Esophagus mucosa (tissue), 1 donor: ENCODE measurements around the gene CXXC5. TPM values are rescaled to one million over a fixed set of nuclear protein-coding genes. Genes with fewer than 3 reads are reported as not detected.

ENCODE experiments used
- ATAC-seq: fragments of 200-7000 bp; cut with Tn5 transposase; one replicate; pipeline ENCODE4 v1.9.1; 2020
- total RNA-seq: library from RNA; stranded (reverse); gene quantifications from one replicate; pipeline ENCODE4 v1.2.4, GENCODE V29; 2023
- donor health status: DM: yes; HTN: yes; CAD: no.

CXXC5 gene
- total RNA-seq, 1 donor from 2014 or later: 22.6 TPM

DNA sequence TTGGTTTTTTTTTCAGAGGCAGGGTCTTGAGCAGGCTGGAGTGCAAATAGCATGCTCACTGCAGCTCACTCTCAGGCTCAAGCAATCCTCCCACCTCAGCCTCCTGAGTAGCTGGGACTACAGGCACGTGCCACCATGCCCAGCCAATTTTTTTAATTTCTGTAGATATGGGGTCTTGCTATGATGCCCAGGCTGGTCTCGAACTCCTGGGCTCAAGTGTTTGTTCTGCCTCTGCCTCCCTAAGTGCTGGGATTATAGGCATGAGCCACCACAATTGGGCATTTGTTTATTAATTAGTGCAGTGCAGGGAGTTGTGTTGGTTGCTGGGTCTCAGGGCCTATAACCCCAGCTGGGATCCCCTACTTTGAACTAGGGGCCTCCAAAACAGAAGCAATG is 47.0 kb downstream of the CXXC5 start:
- no peak for ATAC-seq

DNA sequence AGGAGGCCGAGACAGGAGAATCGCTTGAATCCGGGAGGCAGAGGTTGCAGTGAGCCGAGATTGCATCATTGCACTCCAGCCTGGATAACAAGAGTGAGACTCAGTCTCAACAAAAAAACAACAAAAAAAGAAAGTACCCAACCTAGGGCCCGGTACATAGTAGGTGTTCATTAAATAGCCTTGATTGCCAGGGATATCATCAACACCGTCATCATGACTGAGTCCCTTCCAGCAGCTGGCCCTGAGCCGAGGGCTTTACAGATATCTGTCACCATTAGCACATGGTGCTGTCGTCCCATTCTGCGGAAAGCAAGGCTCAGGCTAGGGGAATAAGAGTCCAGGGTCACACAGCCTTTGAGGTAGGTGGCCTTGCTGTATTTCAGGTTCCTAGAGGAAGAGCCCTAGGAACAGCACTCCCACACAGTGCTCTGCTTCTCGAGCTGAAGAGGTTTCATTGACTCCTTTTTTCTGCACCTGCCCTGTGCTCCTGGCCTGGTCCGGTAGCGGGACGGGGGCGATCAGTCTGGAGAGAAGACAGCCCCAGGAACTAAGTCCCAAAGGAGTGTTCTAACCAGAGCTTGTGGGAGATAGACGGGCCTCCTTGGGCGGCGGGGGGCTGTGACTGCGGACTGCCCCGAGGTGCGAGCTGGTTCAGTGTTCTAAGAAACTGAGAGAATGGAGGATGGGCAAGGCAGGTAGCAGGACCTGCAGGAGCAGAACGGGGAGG is 48.2 kb downstream of the CXXC5 start:
- ATAC-seq: no peak

DNA sequence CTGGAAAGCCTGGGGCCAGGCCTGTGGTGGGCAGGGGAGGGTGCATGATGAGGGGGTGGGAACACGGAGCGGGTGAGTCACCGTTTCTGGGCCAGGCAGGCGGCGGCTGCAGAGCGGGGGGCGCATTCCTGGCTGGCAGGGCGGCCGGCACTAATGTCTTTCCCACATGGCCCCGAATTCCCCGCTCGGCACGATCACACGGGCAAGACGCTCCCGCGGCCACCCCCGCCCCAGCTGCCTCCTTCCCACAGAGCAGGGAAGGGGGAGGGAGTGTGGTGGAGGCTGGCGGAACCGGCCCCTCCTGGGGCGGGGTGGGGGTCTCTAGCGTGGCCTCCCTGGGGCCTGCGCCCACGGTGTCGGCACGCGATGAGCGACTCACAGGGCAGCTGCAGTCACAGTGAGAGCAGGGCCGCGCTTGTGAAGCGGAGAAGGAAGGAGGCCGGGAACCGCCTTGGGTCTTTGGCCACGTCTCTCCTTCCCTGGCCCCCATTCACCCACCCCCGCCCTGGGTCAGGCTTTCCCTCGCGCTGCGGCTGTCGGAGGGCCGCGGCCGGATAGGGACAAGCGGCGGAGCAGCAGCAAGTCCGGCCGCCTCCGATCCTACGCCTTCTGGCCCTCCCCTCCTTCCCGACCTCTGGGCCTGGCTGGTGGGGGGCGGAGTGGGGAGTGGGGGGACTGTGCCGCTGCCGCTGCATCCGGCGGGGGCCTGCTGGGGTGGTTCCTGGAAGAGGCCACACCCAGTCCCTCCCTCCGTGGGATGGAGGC is 48.9 kb downstream of the CXXC5 start:
- peak; percentile 58 for ATAC-seq

DNA sequence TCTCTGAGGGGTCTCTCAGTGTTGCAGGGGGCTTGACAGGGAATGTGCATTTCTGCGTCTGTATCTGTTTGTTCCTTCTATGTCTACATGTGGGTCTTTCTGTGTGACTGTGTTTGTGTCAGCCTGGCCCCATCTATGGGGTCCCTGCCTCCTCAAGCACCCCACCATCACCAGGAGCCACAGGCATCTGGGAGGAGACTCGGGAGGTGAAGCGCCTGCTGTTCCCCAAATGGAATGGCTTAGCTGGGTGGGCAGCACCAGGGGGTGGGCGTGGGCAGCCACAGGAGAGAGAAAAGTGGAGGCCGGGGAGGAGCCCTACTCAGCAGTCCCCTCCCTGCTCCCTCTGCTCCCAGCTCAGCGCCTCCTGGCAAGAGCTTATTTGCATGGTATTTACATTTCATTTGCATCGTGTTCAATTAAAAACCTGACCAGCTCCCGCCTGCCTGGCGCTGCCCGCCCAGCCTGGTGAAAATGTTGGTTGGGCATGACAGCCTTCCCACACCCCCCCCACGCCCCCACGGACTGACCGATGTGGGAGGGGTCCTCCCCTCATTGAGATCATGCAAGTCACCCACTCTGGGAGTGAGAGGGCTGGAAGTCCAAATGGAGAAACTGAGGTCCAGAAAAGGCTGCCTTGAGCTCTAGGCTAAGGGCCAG is 50.5 kb downstream of the CXXC5 start:
- ATAC-seq: no peak

DNA sequence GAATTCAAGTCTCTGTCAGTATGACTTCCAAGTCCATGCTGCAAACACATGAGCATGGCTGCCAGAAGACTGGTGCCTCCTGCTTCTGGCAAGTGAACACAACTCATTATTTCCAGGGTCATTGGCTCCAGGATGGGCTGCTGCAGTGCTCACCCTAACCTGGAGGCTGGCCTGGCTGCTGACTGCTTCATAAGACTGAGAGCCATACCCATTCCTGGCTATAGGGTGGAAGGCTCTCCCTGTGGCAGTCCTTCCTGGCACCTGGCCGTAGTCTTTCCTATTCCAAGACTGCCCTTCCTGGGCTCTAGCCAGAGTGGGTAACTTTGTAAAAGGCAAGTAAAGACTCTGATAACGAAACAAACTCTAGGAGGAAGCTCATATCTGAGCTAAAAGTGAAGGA is 51.2 kb downstream of the CXXC5 start:
- ATAC-seq: no peak

DNA sequence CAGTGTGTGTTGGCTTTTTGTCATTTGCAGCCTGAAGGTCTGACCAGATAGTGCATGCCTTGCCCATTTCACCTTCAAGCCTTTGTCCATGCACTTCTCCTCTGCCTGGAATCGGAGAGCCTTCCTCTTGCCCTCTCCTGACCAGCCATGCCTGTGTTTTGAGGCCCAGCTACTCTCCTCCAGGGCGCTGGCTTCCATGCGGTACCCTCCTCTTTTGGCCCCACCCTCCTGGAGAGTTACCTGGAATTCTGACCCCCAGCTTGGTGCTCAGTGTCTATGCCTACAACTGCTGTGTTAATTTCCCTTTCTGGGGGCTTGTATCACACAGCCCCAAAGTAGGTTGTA is 52.5 kb downstream of the CXXC5 start:
- ATAC-seq: no peak

DNA sequence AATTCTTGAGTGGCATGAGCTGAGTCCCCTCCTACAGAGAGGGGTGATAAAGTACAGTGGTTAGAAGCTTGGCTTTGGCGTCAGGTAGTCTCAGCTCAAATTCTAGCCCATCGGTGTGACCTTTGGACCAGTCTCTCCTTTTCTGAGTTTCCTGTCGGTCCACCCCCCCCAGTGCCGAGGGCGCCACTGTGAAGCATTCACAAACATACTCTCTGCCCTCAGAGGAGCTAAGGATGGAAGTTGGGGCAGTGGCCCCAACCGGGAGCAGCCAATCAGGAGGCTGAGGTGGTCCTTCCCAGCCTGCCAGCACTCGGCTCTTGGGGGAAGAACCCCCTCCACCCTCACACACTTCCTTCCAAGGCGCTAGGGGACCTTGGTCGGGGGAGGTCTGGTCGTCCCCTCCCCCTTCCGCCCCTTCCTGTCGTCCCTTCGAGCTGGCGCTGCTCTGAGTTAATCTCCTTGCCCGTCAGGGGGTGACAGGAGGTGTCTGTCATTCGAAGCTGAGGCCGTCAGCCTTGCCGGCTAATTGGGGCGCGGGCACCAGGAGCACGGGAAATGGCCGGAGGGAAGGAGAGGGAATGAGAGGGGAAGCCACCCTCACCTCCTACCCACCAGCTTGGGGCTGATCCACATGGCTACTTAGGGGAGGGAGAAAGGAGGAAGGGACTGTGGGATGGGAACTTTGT is 53.0 kb downstream of the CXXC5 start:
- ATAC-seq: no peak

DNA sequence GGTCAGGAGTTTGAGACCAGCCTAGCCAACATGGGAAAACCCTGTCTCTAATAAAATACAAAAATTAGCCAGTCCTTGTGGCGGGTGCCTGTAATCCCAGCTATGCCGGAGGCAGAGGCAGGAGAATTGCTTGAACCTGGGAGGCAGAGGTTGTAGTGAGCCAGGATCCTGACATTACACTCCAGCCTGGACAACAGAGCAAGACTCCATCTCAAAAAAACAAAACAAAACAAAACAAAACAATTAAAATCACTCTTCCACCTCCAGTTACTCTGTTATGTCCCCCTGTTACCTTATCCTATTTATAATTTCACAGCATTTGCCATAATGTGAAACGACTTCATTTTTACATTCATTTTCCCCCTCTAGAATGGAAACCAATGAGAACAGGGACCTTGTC is 54.4 kb downstream of the CXXC5 start:
- no peak for ATAC-seq

DNA sequence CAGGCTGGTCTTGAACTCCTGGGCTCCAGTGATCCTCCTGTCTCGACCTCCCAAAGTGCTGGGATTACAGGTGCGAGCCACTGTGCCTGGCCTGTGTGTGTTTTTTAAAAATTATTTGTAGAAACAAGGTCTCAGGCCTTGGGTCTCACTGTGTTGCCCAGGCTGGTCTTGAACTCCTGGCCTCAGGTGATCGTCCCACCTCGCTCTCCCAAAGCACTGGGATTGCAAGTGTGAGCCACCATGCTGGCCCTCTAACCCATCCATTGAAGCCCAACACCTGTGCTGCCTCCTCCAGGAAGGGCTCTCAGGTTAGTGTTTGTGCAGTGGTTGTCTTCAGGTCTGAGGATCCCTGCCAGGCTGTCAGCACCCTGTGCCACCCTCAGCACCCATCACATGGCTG is 56.6 kb downstream of the CXXC5 start:
- ATAC-seq: no peak

DNA sequence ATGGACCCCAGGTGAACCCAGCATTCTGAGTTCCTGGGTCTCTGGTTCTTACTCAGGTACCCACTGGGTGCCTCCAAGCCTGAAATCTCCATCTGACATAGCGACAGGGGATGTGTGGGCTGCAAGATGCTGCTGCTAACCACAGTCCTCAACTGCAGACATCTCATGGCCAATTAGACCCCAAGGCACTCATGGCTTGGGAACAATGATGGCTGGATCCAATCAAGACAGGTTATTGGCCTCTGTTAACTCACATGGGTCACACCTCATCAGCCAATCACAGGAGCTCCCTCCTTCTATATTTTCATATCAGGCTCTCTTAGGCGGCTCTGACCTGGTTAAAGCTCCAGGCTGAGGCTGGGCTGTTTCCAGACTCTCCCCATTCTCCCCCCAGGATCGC is 57.0 kb downstream of the CXXC5 start:
- no peak for ATAC-seq

DNA sequence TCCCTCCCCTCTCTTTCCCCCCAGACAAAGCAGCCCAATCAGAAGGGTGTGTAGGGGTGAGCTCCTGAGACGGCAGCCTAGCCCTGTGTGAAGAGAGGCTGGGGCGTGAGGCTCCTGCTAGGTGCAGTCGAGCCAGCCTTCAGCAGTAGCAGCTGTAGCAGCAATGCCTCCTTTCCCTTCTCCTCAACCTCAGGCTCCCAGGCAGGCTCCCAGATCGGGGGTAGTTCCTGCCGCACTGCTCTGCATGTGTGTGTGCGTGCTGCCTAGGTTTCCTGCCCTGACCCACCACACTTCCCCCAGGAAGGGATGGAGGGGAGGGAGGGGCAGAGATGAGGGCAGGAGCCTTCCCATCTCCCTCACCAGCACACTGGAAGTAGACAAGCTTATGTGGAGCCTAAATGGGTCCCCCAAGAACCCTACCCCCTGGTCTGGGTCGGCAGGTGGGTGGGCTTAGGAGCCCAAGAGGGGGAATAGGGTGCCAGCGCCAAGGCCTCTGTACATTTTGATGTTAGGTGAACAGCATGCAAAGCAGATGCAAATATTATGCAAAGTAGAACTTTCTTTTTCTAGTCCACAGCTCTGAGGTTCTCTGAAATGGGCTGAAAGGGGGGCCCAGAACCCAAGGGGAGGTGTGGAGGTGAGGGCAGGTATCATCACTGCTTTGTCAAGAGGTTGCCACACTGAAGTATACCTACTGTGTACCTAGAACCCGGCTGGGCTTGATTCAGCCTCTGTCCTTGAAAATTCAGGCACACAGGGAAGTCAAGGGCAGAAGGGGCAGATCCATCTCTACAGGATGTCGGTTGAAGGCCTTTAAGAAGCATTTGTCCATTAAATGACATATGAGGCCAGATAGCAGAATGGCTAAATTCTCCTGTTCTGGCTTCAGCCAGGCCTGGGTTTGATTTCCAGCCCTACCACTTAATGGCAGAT is 57.8 kb downstream of the CXXC5 start:
- ATAC-seq: no peak

DNA sequence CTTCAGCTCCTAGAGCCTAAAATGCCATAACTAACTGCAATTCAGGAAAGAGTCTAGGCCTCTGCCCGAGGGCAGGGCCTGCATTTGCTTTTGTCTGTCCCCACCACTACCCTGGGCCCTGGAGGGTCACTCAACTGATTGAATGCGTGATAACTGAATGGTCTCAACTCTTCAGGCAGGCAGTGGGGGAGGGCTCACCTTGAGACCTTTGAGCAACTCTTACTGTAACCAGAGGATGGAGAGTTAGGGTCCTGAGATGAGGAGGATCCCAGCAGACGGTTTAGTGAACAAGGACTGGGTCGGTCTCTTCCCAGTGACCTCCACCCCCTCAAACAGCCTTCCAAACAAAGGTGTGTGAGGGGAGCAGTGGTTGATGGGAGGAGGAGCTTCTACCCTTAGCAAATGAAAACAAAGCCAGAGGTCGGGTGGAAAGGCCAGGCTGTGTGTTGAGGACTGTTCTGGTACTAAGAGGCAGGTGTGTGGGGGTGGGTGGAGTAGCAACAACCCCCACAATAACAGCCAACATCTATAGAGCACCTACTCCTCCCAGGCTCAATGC is 59.4 kb downstream of the CXXC5 start:
- no peak for ATAC-seq

DNA sequence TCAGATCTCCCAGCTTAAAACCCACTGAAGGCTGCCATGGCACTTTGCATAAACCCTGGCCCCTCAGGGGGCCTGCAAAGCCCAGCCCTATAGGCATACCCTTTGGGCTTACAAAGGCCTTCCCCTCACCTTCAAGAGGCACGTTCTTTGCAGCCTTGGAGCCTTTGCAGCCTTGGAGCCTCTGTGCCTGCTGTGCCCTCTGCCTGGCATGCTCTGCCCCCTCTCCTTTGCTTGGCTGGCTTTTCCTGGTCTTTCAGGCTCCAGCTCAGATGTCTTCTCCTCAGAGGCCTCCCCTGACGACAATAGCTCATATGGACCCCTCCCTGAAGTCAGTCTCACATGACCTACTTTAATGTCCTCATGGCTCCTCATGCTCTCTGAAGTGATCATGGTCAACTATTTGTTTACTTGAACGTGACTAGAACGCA is 60.3 kb downstream of the CXXC5 start:
- no peak for ATAC-seq

DNA sequence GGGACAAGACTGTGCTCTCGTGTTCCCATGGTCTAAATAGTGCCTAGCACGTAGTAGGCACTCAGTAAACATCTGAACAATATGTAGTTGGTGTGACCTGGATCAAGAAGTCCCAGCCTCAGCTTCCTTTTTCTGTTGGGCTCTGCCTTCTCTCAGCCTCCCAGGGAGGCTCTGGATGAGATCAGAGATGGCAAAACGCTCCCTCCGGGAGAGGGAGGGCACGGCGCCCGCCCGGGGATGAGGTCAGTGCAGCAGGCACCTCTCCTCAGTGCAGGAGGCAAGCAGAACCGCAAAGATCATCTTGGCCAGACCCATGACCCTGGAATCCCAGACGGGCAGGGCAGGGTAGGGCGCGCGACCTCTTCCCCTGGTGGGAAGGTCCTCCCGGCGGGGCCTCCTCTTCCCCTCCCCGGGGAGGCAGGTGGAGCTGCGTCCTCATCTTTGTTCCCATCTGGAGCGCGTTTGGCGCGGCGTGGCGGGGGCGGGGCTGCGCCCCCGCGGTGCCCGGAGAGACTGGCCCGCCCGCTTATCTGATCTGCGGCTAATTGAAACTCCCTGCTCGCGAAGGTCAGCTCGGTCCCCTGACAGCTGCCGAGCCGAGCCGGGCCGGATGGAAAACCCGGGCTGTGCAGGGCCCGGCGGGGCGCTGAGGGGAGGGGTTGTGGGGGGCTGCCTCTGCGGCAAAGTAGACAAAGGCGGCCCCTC is 60.9 kb downstream of the CXXC5 start:
- ATAC-seq: peak; percentile 21

DNA sequence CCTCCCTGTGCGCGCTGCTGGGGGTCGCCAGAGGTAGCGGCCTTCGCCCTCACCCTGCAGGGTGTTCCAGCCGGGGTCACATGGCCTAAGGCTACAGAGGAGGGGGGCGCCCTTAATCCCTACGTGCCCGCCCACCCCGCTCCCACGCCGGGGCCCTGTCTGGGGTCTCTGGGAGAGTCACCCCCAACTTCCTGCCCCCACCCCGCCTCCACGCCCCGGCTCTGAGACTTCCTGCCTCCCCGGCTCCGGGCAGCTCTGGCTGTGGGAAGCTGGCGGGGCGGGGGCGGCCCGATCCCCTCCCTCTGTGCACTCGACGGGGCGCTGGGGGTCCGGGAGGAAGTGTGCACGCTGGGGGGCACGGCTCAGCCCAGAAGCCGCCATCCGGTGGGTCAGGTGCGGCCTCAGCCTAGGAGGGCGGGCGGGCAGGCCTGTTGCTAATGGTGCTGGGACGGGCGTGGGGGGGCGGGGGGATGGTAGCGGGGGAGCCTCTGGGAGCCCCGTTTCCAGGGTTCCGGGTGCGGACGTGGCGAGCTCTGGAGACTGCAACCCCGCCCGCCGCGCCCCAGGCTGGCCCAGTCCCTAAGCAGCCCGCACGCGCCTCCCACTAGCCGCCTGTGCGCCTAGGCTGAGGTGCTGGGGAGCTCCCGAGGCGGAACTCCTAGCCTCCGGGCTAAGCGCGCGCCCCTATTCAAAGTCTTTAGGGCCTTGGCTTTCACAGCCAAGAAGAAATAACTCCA is 61.6 kb downstream of the CXXC5 start:
- ATAC-seq: peak; percentile 24

DNA sequence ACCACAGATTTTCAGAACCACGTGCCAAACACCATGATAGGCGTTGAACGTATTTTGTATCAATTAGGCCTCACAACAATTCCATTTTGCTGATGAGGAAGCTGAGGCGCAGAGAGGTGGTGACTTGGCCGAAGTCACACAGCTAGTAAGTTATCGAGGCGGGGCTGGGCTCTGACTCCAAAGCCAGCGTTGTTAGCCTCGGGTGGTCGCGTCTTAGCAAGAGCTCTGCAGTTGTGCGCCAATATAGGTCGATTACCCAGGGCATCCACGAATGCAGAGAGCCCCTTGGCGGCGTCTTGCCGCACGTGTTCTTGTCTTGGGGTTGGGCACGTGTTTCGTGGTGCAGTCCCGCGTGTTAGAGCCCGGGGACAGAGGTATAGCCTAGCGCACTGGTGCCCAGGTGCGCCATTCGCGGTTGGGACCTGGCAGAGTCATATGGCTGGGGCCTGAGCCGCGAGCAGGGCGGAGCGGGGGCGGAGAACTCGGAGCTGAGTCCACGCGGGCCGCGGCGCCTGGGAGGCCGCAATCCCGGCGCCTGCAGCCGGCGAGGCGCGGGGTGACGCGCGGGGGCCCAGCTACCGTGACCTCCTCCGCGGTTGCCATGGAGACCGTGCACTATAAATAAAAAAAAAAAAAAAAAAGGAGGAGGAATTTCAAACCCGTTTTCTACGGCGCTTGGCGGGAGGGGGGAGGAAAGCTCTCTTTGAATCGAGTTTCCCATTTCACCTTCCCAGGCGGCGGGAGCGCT is 62.3 kb downstream of the CXXC5 start:
- peak; percentile 57 for ATAC-seq

DNA sequence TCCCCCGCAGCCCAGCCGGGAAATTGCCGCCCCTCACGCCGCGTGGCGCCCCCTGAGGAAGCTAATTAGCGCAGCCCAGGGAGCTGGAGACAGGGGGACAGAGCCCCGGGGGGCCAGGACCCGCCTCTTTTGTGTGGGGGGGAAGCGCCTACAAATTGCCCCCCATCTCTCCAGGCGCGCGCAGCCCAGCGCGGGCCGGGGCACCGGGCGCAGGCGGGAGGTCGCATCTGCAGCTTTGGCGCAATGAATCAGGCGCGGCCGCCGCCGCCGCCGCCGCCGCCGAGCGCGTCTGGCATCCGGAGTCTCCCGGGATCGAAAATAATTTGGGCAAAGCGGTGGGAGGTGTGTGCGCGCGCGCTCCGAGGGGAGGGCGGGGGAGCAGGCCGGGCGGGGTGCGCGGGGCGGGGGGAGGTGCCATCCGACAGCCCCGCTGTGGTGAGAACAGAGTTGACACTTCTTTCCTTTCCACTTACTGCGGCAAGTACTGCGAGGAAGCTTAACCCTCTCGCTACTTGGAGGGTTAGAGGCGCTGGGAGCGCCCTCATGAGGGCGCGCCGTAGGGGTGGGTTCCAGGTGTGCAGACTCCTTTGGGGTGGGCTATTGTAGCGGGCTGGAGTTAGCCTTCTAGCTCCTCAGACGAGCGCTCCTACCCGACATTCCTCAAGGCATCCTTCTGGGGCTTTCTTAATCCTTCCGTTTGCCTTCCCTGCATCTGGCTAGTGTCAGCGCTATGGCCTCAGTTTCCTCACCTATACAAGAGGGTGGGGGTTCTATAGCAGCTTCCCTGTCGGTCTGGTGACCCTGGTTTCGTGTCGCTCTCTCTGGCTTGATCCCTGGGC is 63.1 kb downstream of the CXXC5 start:
- peak; percentile 9 for ATAC-seq

DNA sequence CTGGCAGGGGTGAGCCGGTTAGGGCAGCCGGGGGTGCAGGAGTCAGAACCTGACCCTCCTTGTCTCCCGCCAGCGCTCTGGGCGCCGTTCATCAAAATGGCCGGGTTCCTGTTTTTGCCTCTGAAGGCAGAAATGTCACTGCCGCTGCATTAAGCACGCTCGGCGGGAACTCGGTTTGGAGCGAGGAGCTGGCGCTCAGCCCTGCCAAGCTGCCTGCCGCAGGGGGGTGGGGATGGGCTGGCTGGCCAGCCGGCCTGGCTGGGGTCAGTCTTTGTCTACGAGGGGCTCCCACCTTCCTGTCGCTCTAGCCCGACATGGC is 63.7 kb downstream of the CXXC5 start:
- ATAC-seq: no peak

DNA sequence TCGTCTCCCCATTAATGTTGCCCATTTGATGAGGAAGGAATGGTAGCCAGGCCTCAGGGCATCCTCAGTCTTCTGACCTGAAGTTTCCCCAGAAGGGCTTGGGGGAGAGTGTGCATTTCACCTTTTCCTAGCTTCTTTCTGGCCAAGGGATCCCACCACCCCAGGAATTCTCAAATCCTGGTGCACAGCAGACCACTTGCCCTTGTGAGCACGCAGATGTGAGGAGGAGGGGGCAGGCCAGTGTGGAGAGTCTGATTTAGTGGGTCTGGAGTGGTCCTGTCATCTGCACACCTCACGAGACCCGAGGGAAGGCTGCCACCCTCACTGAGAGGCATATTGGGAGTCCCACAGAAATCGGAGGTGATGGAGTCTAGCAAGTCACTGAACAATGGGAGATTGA is 64.3 kb downstream of the CXXC5 start:
- ATAC-seq: no peak
